AG09309 (cell line): ENCODE data around the gene ANTXR1.

Experiments
- DNase-seq: peaks from one replicate; pipeline ENCODE4 v3.0.0-alpha.2; 2010; ENCODE audit warnings: low read depth
- H3K4me3 ChIP-seq: 2 replicates; pipeline ENCODE4 v1.5.1; 2011; ENCODE audit warnings: mild to moderate bottlenecking, low read depth, low read length, moderate library complexity; ENCODE audit not compliant: control insufficient read depth
- TF ChIP-seq, protein P1 (sequence below): IDR thresholded peaks from 2 replicates; pipeline ENCODE4 v1.5.1; 2011; ENCODE audit warnings: mild to moderate bottlenecking, low read depth, low read length, inconsistent platforms; ENCODE audit not compliant: insufficient read depth, control insufficient read depth; ENCODE audit errors: missing control alignments

Gene ANTXR1

DNA sequence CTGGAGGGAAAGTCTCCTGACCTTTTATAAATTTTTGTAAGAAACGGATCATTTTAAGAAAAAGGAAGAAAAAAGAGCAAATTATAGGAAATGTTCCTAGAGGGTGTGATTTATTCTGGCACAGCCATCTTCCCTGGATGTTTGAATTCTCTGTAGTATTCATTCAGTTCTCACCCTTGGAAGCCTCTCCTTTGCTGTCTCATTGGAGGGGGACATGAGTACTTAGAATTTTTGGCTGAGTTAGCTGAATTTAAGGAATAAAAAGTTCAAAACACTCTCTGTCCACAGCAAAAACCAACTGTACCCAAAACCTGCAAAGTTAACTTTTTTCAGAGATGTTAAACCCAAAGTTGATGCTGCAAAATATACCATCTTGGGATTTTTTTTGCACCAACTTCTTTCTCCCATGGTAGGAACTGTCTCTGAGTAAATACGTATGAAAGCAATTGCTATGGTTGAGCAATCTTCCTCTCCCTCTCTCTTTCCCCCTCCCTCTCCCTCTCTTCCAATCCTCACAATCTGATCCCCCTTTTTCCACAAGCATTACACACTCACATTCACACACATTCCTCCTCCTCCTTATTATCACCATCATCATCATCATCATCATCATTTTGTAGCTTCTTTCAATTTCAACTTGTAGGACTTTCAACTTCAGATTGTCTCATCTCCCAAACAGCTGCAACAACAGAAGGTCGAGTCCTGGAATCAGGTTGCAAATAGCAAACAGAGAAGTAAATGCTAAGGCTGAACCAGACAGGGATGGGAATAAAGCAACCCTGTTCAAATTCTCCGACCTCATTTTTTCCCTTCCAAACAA is 190.4 kb downstream of the ANTXR1 start:
- DNase-seq, result no peak
- no peak overlapping the region for H3K4me3 ChIP-seq
- TF ChIP-seq, protein P1, sequence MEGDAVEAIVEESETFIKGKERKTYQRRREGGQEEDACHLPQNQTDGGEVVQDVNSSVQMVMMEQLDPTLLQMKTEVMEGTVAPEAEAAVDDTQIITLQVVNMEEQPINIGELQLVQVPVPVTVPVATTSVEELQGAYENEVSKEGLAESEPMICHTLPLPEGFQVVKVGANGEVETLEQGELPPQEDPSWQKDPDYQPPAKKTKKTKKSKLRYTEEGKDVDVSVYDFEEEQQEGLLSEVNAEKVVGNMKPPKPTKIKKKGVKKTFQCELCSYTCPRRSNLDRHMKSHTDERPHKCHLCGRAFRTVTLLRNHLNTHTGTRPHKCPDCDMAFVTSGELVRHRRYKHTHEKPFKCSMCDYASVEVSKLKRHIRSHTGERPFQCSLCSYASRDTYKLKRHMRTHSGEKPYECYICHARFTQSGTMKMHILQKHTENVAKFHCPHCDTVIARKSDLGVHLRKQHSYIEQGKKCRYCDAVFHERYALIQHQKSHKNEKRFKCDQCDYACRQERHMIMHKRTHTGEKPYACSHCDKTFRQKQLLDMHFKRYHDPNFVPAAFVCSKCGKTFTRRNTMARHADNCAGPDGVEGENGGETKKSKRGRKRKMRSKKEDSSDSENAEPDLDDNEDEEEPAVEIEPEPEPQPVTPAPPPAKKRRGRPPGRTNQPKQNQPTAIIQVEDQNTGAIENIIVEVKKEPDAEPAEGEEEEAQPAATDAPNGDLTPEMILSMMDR, result no peak

DNA sequence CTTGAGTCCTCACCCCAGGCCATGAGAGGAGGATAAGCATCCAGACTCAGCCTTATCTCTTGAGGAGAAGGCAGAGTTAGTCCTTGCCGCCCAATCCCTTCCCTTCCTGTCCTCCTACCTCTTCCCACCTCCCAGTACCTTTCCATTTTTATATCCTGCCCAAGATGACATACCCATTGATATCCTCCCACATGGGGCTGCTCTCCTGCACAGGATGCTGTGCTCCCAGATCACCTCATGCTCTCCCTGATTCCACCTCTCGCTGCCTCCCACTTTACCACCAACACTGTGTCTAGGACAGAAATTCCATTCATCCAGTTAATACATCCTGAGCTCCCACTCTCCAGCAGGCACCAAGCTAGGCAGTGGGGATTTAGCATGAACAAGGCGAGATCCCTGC is 191.7 kb downstream of the ANTXR1 start:
- no peak for DNase-seq
- TF ChIP-seq, protein P1, result no peak
- no peak overlapping the region for H3K4me3 ChIP-seq

DNA sequence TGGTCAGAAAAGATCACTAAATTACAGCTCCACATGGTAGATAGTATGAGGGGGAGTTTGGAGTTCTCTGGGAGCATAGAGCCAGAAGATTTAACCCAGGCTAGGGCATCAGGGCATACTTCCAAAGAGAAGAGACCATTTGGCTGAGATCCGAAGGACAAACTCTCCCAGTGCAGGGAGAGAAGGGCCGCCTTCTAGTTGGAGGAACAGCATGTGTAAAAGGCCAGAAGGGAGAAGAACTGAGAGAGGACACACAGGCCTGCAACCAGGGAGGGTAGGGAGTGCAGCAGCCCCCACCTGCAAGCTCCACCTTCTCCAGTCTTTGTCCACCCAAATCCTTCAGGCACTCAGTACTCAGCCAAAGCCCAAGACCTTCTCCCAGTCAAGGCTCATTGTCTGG is 192.1 kb downstream of the ANTXR1 start:
- TF ChIP-seq, protein P1, result no peak
- no peak for DNase-seq
- H3K4me3 ChIP-seq, result no peak overlapping the region

DNA sequence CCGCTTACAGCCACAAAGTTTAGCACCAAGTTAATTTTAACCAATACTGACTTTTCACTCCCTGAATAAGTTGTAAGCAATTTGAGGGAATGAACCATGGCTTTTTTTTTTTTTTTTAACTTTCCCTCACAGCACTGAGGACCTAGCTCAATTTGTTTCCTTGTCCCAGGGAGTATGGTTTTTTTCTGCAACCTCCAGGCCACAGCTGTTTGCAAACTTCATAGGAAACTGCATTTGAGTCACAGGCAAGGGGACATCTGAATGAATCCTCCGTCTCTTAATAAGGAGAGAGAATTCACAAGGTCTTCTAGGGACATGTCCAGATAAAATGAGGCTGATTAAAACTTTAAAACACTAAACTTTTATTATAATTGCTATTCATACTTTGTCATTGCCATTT is 192.5 kb downstream of the ANTXR1 start:
- DNase-seq, result no peak
- TF ChIP-seq, protein P1, result no peak
- H3K4me3 ChIP-seq, result no peak overlapping the region

DNA sequence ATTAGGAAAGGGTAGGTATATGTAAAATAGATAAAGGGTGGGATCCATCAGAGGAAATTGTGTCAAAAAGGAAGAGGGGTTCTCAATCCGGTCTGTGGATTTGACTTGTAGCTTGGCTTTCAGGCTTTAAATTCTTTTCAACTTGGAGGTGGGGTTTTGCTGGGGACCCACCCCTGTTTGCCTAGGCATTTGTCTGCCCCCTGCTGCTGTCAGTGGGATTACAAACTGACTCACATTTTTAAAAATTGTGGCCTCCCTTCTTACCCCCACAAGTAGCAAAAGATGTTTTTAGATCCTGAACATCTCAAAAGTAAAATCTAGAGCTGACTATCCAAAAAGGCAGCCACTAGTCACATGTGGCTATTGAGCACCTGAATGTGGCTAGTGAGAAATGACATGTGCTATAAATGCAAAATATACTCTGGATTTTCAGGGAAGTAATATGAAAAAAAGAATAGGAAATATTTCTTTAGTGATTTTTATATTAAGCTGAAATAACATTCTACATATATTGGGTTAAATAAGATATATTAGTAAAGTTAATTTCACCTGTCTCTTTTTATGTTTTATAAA is 195.1 kb downstream of the ANTXR1 start:
- TF ChIP-seq, protein P1, result peak; percentile 36
- DNase-seq, result no peak
- no peak overlapping the region for H3K4me3 ChIP-seq

DNA sequence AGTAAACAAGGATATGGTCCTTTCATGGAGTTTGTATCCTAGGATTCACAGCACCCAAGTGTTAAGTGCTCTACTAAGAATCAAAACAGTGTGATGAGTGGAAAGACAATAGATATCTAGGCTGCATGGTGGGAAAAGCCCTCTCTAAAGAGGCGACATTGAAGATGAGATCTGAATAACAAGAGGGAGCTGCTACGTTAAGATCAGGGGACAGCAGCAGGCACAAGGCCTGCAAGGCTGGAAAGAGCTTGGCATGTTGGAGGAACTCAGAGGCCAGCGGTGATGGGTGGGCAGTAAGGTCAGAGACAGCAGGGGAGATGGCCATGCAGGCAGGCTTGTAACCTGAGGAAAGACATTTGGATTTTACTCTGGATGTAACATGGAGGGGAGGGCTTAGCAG is 196.5 kb downstream of the ANTXR1 start:
- no peak for DNase-seq
- no peak overlapping the region for H3K4me3 ChIP-seq
- TF ChIP-seq, protein P1, result no peak
